ENCODE data around the gene NOL7.

Gene NOL7
- total RNA-seq: 43.2 to 66.9 (median 48.0) reads per million in 3 donors

GRCh38 chr6:13614926-13615791 lies at the start of gene NOL7:
TSS of gene NOL7 (plus strand) at chr6:13615335. CDS start at chr6:13615359, 24 bp downstream.
- Histone ChIP-seq H3K27me3 (replicated peaks; ENCODE audit: control insufficient read depth, insufficient read depth, low read length, poor library complexity, severe bottlenecking) (no peaks in the 10 kb centered on the region), H3K4me1 (ENCODE audit: control insufficient read depth, insufficient read depth, low read length, poor library complexity, severe bottlenecking) (peaks cover 12% of the 10 kb centered on the region), H3K4me3 (ENCODE audit: insufficient read depth, low read depth, low read length, poor library complexity, severe bottlenecking) (peak within 1 kb of the TSS; percentile 86), H3K27ac (ENCODE audit: insufficient read depth, low read length, poor library complexity, severe bottlenecking) (peak within 1 kb of the TSS; percentile 81), H3K9me3 (ENCODE audit: control insufficient read depth, low read length) (no peaks in the 10 kb centered on the region), H3K36me3 (ENCODE audit: control insufficient read depth, insufficient read depth, low read length) (peaks cover 26% of the 10 kb centered on the region)
- peak; percentile 95 to 98 (median 97) for DNase-seq

- no peaks in the 10 kb centered on the region for H3K4me1 ChIP-seq (ENCODE audit: control insufficient read depth, insufficient read depth, low read length, poor library complexity, severe bottlenecking)
- H3K36me3 ChIP-seq (ENCODE audit: control insufficient read depth, insufficient read depth, low read length): no peaks in the 10 kb centered on the region
- H3K9me3 ChIP-seq (ENCODE audit: control insufficient read depth, low read length): no peaks in the 10 kb centered on the region
- H3K4me3 ChIP-seq (ENCODE audit: insufficient read depth, low read depth, low read length, poor library complexity, severe bottlenecking): no peak overlapping the region
- no peaks in the 10 kb centered on the region for H3K27me3 ChIP-seq (replicated peaks; ENCODE audit: control insufficient read depth, insufficient read depth, low read length, poor library complexity, severe bottlenecking)
- DNase-seq: no peak
- no peak overlapping the region for H3K27ac ChIP-seq (ENCODE audit: insufficient read depth, low read length, poor library complexity, severe bottlenecking)
These were observed 49.2 kb upstream of the NOL7 start for GRCh38 chr6:13565921-13566320.

GRCh38 chr6:13566500-13566899 lies 48.6 kb upstream of the NOL7 start:
- H3K36me3 ChIP-seq (ENCODE audit: control insufficient read depth, insufficient read depth, low read length): no peaks in the 10 kb centered on the region
- no peak for DNase-seq
- H3K4me1 ChIP-seq (ENCODE audit: control insufficient read depth, insufficient read depth, low read length, poor library complexity, severe bottlenecking): no peaks in the 10 kb centered on the region
- no peaks in the 10 kb centered on the region for H3K27me3 ChIP-seq (replicated peaks; ENCODE audit: control insufficient read depth, insufficient read depth, low read length, poor library complexity, severe bottlenecking)
- H3K27ac ChIP-seq (ENCODE audit: insufficient read depth, low read length, poor library complexity, severe bottlenecking): no peak overlapping the region
- no peak overlapping the region for H3K4me3 ChIP-seq (ENCODE audit: insufficient read depth, low read depth, low read length, poor library complexity, severe bottlenecking)
- H3K9me3 ChIP-seq (ENCODE audit: control insufficient read depth, low read length): no peaks in the 10 kb centered on the region

- Histone ChIP-seq H3K4me1 (ENCODE audit: control insufficient read depth, insufficient read depth, low read length, poor library complexity, severe bottlenecking) (no peaks in the 10 kb centered on the region), H3K4me3 (ENCODE audit: insufficient read depth, low read depth, low read length, poor library complexity, severe bottlenecking) (no peak overlapping the region)
- DNase-seq: no peak
These were observed 46.2 kb upstream of the NOL7 start for GRCh38 chr6:13568970-13569369.

GRCh38 chr6:13572240-13572639 lies 42.9 kb upstream of the NOL7 start:
- H3K4me3 ChIP-seq (ENCODE audit: insufficient read depth, low read depth, low read length, poor library complexity, severe bottlenecking): no peak overlapping the region
- H3K9me3 ChIP-seq (ENCODE audit: control insufficient read depth, low read length): no peaks in the 10 kb centered on the region
- no peak overlapping the region for H3K27ac ChIP-seq (ENCODE audit: insufficient read depth, low read length, poor library complexity, severe bottlenecking)
- no peaks in the 10 kb centered on the region for H3K27me3 ChIP-seq (replicated peaks; ENCODE audit: control insufficient read depth, insufficient read depth, low read length, poor library complexity, severe bottlenecking)
- H3K36me3 ChIP-seq (ENCODE audit: control insufficient read depth, insufficient read depth, low read length): no peaks in the 10 kb centered on the region
- H3K4me1 ChIP-seq (ENCODE audit: control insufficient read depth, insufficient read depth, low read length, poor library complexity, severe bottlenecking): no peaks in the 10 kb centered on the region
- no peak for DNase-seq

More at GRCh38 chr6:13568970-13569369, 46.2 kb upstream of the NOL7 start:
- Histone ChIP-seq H3K9me3 (ENCODE audit: control insufficient read depth, low read length) (no peaks in the 10 kb centered on the region), H3K36me3 (ENCODE audit: control insufficient read depth, insufficient read depth, low read length) (no peaks in the 10 kb centered on the region), H3K27ac (ENCODE audit: insufficient read depth, low read length, poor library complexity, severe bottlenecking) (no peak overlapping the region), H3K27me3 (replicated peaks; ENCODE audit: control insufficient read depth, insufficient read depth, low read length, poor library complexity, severe bottlenecking) (no peaks in the 10 kb centered on the region)

GRCh38 chr6:13572951-13573654 lies 42.0 kb upstream of the NOL7 start:
- Histone ChIP-seq H3K36me3 (ENCODE audit: control insufficient read depth, insufficient read depth, low read length) (no peaks in the 10 kb centered on the region), H3K9me3 (ENCODE audit: control insufficient read depth, low read length) (no peaks in the 10 kb centered on the region), H3K27me3 (replicated peaks; ENCODE audit: control insufficient read depth, insufficient read depth, low read length, poor library complexity, severe bottlenecking) (no peaks in the 10 kb centered on the region), H3K27ac (ENCODE audit: insufficient read depth, low read length, poor library complexity, severe bottlenecking) (no peak overlapping the region), H3K4me1 (ENCODE audit: control insufficient read depth, insufficient read depth, low read length, poor library complexity, severe bottlenecking) (no peaks in the 10 kb centered on the region), H3K4me3 (ENCODE audit: insufficient read depth, low read depth, low read length, poor library complexity, severe bottlenecking) (no peak overlapping the region)
- no peak for DNase-seq

GRCh38 chr6:13573669-13574110 lies 41.4 kb upstream of the NOL7 start:
- H3K27me3 ChIP-seq (replicated peaks; ENCODE audit: control insufficient read depth, insufficient read depth, low read length, poor library complexity, severe bottlenecking): no peaks in the 10 kb centered on the region
- H3K36me3 ChIP-seq (ENCODE audit: control insufficient read depth, insufficient read depth, low read length): no peaks in the 10 kb centered on the region
- peak overlapping the region; percentile 85 for H3K27ac ChIP-seq (ENCODE audit: insufficient read depth, low read length, poor library complexity, severe bottlenecking)
- peak overlapping the region; percentile 87 for H3K4me3 ChIP-seq (ENCODE audit: insufficient read depth, low read depth, low read length, poor library complexity, severe bottlenecking)
- peak in 1 of 3 donors; percentile 4 for DNase-seq
- H3K4me1 ChIP-seq (ENCODE audit: control insufficient read depth, insufficient read depth, low read length, poor library complexity, severe bottlenecking): no peaks in the 10 kb centered on the region
- no peaks in the 10 kb centered on the region for H3K9me3 ChIP-seq (ENCODE audit: control insufficient read depth, low read length)

- Histone ChIP-seq H3K4me1 (ENCODE audit: control insufficient read depth, insufficient read depth, low read length, poor library complexity, severe bottlenecking) (no peaks in the 10 kb centered on the region), H3K27ac (ENCODE audit: insufficient read depth, low read length, poor library complexity, severe bottlenecking) (peak overlapping the region; percentile 85), H3K4me3 (ENCODE audit: insufficient read depth, low read depth, low read length, poor library complexity, severe bottlenecking) (peak overlapping the region; percentile 87), H3K27me3 (replicated peaks; ENCODE audit: control insufficient read depth, insufficient read depth, low read length, poor library complexity, severe bottlenecking) (no peaks in the 10 kb centered on the region), H3K36me3 (ENCODE audit: control insufficient read depth, insufficient read depth, low read length) (no peaks in the 10 kb centered on the region), H3K9me3 (ENCODE audit: control insufficient read depth, low read length) (no peaks in the 10 kb centered on the region)
- DNase-seq: peak; percentile 87 to 89 (median 87)
These were observed 41.0 kb upstream of the NOL7 start for GRCh38 chr6:13574149-13574570.

- Histone ChIP-seq H3K4me1 (ENCODE audit: control insufficient read depth, insufficient read depth, low read length, poor library complexity, severe bottlenecking) (no peaks in the 10 kb centered on the region), H3K36me3 (ENCODE audit: control insufficient read depth, insufficient read depth, low read length) (no peaks in the 10 kb centered on the region), H3K4me3 (ENCODE audit: insufficient read depth, low read depth, low read length, poor library complexity, severe bottlenecking) (peak within 1 kb of the TSS; percentile 87), H3K9me3 (ENCODE audit: control insufficient read depth, low read length) (no peaks in the 10 kb centered on the region), H3K27ac (ENCODE audit: insufficient read depth, low read length, poor library complexity, severe bottlenecking) (peak within 1 kb of the TSS; percentile 85), H3K27me3 (replicated peaks; ENCODE audit: control insufficient read depth, insufficient read depth, low read length, poor library complexity, severe bottlenecking) (no peaks in the 10 kb centered on the region)
- peak; percentile 63 to 71 (median 66) for DNase-seq
These were observed 40.4 kb upstream of the NOL7 start, which contains the start of gene SIRT5 for GRCh38 chr6:13574571-13575376. TSS of gene SIRT5 (plus strand) at chr6:13574601. CDS start at chr6:13584111, 9,510 bp downstream.
